RKO (cell line): ENCODE measurements around the gene SLC2A9.
A peak's percentile ranks its signal among the peaks of the same experiment; 100 is the strongest.

ENCODE experiments used
- DNase-seq: peaks from one replicate; pipeline ENCODE4 v3.0.0-alpha.2; 2016; ENCODE audit warnings: low spot score

The SLC2A9 gene

DNA sequence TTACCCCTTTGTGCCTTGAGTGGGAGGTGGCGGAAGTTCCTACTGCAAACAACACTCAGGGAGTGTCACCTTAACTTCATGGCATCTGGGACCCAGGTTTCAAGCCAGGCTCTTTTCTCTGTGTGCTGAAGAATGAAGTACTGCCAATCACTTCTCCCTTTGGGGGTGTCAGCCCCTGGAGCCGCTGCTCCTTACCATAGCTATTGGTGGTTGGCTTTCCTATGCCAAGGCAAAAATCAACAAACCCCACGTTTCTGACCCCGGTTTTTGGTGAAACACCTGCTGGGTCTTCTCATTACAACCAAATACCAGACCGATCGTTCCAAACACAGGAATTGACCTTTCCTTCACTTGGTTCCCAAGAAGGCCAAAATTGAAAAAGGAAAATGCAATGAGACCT is 19.7 kb upstream of the SLC2A9 start:
- DNase-seq = no peak

DNA sequence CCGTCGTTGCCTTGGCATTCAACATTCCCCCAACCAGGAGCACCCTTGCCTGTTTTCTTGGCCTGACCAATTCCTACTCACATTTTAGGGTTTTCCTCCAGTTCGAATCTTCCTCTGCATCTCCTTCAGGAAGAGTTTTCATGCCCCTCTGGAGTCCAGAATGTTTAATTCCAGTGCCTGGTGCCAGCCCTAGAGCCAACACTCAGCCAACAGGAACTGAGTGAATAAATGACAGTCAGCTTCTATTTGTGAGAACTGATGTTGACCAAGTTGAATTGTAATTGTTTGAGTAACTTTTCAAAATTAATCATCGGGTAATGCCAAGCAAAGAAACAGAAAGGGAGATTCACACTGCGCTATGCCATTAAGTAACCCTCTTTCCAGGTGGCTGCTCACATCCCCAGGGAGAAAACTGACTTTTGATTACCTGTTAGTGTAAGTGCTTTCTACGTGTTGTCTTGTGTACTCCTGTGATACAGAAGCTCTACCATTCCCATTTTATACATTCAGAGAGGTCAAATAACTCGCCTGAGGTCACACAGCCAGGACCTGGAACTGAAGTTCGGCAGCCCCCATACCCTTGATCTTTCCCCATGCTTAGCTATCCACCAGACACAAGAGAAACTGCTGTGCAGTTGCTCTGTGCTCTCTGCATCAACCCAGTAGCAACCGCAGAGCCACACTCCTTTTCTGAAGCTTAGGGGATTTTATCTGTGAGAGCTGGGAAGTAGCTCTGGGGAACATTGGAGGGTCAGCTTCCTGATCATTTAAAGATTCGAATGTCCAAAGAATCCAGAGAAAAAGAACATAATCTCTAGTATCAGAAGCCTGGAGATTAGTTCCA is 19.0 kb upstream of the SLC2A9 start:
- DNase-seq = no peak

DNA sequence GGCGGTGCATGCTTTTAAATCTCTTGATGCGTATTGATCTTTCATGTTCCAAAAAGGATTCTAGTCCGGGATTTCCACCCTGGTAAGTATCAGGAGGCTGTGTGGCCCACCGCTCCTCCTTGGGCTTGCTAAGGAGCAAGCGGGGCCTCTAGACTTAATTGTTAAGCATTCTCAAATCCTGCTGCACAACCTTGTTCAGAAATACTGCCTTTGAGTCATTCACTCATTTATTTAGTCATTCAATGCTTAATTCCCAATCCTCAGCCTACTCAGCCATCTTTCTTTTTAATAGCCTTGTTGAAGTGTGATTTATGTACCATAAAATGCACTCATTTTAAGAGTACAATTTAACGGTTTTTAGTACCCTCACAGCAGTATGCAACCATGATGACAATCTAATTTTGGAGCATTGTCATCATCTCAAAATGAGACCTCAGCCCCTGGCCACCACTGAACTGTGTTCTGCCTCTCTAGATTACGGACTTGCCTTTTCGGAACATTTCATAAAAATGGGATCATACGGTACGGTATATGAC is 15.6 kb upstream of the SLC2A9 start:
- no peak for DNase-seq

DNA sequence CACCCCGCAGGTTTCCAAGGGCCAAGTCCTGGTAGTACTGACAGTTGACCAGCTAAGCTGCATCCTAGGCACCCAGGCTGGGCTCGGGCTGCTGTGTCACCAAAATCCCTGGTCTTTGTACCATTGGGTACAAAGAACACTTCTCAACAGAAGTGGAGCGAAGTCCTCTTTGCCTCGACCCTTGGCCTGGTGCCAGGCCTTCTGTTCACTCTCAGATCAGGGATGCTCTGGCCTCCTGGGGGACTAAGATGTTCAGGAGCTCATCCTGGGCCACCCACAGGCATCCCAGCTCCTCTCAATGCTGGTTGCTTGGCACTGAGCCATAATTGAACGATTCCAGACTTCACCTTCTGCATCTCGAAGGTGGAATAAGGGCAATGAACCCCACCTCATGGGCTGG is 13.8 kb upstream of the SLC2A9 start:
- no peak for DNase-seq

DNA sequence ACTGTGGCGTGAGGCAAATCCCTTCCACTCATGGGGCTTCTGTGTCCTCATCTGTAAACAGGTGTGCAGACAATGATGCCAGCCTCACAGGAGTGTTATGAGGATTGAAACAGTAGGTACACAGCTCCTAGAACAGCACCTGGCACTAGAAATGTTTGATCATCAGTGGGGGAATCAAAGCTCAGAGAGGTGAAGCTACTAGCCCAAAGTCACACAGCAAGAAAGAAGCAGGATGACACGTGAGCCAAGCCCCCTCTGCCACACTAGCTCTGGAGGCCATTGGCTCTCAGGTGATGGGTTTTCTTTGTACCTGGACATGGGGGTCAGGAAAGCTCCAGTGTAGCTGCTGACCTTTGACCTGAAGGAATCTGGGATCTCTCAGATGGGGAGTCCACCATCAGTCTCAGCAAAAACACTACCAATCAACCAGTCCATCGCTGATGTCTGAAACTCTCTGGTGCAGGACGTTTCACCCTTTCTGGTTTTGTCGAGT is 13.4 kb upstream of the SLC2A9 start:
- DNase-seq = no peak

DNA sequence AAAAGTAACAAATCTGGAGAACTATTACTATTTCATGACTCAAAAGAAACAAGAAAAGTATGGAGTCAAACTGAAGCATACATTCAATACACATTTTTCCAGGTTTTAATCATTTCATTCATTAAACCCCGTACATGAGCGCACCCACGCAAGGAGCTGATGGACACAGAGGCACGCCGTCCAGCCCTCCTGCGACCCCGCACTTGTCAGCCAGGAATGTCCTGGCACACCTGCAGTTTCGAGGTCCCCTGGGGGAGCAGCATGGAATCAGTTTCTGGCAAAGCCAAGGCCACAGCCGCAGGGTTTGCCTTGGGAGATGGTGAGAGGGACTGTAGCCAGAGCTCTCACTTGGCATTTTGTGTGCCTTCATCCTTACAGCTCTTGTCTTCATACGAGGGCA is 12.8 kb upstream of the SLC2A9 start:
- no peak for DNase-seq

DNA sequence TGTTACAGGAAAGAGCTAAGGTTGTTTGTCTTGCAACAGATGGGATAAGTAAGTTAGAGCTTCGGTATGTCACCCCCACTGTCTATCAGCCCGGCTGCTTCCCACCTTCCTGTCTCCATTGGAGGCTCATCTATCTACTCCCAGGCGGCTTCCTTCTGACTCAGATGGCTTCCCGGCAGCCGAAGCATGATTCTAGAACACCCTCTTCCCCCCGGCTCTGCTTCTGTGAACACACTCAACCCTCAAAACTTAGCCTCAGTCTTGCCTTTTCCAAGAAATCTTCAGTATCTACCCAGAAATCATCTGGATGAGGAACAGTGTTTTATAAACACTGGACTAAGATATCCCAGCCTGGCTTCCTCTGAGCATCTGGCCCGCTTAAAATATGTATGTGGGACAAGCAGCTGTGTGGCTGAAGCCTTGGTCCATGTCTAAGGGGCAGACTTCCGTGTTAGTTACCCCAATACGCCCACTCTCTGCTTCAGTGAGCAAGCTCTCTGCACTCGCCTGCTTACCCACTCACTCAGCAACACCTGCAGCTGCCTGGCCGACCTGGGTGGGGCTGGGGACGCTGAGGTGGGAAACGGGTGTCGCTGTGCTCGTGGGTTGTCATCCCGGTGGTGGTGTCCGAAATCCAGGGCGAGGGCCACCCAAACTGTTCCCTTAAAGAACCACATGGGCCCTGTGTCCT is 12.0 kb upstream of the SLC2A9 start:
- DNase-seq = no peak

DNA sequence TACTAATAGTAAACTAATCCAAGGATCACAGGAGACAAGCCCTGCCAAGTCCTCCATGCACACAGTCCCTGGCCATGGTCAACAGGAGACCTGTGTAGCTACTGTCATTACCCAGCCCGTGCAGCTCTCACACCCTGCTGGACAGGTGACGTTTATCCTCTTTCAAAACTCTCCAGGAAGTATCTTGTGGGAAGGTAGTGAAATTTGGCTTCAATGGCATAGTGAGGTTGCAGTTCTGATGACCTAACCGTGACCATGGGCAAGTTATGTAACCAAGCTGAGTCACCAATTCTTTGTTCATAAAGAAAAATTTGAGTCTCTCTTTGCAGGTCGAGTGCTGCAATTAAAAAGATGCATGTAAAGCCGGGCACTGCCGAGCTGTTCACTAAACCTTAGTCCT is 11.3 kb upstream of the SLC2A9 start:
- DNase-seq = peak; percentile 62

DNA sequence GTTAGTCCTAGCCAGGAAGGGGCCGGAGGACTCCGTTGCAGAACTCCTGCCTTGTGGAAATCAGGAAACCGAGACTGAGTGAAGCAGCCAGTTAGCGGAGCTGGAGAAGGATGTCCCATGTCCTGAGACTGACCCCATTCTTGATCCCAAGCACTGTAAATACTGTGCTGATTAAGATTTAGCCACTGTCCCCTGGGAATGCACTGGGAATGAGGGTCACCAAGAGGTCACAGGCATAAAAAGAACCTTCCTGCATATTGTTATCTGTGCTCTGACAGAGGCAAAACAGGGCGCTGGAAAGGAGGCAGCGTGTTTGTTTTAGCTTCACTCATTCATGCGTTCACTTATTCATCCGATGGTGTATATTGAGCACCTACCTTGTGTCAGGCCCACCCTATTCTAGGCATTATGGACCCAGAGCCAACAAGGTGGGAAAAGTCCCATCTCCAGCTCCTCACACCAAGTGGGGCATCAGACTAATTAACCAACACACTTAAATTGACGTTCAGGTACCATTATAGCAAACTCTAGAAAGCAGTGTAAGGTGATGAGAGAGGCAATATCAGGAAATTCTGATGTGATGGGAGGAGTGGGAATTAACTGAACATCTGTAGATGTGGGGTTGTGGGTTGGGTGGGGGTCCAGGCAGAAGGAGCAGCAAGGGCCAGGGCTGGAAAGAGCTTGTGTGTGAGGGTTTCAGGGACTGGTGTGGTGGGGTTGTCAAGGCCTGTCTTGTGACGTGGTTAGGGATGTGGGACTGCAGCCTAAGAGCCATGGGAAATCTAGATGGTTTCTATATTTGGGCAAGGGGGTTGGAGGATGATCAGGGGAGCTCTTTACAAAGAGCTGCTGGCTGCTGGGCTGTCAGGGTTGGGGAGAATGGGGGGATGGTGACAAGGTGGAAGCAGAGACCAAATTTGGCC is 10.6 kb upstream of the SLC2A9 start:
- no peak for DNase-seq

DNA sequence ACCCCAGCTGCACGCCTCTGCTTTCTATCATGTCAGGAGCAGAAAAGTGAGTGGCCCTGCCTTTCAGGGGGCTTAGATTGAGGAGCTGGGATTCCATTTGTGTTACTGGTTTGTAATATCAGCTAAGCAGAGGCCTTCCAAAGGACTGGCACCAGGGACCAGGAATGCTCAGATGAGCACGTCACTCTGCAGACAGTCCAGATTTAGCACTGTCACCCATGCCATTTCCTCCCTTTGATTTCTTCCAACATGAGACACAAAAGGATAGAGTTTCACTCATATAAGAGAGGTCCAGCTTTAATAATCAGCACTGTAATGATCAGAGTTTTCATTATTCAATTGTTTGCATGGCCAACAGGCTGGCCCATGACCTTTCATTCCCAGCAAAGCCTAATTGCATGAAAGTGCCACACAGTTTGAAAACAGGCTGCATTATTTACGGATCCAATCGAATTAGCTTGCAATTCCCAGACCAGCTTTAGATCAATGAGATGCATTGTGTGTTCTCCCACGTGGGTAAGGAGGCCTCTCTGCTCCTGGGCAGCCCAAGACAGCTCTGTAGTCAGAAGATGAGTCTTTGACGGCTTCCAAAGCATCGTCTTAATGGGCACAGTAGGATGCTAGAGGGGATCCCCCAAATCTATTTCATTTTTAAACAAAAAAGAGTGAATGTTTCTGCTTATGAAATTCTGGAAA is 9.8 kb upstream of the SLC2A9 start:
- DNase-seq = no peak

DNA sequence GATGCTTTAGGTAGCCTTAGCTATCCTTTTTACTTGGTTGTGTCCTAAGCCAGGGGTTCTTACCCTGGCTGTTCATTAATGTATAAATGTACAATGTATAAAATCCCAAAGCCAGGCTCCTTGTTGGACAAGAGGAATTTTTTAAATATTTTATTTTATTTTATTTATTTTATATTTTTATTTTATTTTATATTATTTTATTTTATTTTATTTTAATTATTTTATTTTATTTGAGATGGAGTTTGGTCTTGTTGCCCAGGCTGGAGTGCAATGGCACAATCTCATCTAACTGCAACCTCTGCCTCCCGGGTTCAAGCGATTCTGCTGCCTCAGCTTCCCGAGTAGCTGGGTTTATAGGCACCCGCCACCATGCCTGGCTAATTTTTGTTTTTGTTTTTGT is 8.1 kb upstream of the SLC2A9 start:
- DNase-seq = no peak

DNA sequence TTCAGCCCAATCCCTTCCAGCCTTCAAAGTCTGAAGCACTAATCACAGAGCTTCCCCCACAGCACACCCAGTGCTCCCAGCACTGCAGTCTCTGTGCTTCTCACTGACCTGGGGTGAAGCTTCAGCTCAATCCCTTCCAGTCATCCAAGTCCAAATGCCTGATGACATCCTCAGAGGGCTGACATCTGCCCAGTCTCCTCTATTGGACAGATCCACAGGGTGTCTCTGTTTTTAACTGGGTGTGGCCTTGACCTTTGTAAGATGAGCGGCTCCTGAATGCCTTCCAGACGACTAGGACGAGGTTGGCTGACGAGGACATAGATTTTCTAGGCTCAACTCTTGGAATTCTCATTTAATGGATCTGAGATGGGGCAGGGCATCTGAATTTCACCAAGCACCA is 7.6 kb upstream of the SLC2A9 start:
- DNase-seq = no peak

DNA sequence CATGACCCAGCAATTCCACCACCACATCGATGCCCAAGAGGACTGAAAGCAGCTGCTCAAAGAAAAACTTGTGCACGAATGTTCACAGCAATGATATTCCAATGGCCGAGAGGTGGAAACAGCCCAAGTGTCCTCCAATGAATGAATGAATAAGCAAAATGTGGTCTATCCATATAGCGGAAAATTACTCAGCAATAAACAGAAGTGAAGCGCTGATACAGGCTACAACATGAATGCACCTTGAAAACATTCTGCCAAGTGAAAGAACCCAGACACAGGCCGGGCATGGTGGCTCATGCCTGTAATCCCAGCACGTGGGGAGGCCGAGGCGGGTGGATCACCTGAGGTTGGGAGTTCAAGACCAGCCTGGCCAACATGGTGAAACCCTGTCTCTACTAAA is 5.2 kb upstream of the SLC2A9 start:
- DNase-seq = no peak

DNA sequence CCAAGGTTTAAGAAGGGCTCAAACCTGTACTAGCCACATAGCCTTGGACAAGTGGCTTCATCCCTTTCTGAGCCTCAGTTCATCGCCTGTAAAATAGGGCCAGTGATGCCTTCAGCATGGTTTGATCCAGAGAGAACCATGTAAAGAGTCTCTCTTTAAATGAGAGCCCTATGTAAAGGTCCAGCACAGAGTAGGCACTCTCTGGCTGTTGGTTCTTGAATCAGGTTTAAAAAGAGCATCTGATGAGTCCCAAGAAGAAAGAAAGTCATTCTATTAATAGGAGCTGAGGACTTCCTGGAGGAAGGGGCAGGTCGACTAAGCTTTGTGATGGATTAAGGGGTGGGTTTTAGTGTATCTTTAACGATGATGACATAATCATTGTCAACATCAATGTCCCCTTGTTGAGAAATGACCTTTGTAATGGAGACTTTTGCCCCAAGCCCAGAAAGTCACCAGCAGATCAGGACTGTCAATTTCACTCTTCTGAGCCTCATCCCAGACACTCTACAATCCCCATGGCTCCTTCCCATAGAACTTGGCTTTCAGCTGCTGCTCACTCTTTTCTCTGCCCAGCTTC is 4.0 kb upstream of the SLC2A9 start:
- DNase-seq = no peak

DNA sequence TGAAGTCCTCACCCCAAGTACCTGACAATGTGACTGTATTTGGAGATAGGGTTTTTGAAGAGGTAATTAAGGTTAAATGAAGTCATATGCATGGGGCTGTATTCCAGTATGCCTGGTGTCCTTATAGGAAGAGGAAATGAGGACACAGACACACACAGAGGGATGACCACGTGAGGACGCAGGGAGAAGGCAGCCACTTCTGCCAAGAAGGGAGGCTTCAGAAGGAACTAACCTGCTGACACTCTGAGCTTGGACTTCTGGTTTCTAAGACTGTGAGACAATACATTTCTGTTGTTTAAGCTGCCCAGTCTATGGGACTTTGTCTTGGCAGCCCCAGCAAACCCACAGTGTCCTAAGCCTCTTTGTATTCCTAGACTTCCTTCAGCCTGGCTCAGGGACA is 3.0 kb upstream of the SLC2A9 start:
- DNase-seq = no peak

DNA sequence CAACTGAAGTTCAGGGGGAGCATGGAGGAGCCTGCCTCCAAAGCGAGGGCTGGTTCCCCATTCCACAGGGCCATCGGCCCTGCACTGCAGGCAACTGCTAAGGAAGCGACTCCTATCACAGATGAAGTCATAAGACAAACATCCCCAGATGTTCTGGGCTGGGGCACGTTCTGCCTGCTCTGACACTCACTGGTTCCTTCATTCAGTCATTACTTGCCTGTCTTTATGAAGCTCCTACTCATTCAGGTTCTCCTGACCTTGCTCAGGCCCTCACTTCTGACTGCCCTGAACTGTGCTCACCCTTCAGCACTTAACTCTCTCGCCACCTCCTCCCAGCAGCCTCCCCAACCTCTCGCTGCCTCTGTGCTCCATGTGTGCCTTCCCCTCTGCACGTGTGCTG is 2.5 kb upstream of the SLC2A9 start:
- DNase-seq = no peak

DNA sequence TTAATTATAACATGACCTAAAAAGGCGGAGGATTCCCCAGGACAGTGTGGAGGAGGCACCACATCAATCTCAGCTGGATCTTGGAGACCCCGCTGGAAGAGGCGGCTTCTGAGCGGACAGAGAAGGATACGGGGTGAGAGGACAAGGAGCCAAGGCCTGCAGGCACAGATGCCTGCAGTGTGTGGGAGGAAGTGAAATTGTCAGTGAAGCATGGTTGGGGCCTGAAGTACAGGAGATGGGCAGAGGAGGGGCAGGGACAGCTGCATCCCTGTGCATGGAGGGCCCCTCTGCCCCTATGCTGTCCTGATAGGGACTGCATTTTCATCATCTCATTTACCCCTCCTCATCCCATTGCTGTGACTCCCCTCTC is 1.7 kb upstream of the SLC2A9 start:
- no peak for DNase-seq

DNA sequence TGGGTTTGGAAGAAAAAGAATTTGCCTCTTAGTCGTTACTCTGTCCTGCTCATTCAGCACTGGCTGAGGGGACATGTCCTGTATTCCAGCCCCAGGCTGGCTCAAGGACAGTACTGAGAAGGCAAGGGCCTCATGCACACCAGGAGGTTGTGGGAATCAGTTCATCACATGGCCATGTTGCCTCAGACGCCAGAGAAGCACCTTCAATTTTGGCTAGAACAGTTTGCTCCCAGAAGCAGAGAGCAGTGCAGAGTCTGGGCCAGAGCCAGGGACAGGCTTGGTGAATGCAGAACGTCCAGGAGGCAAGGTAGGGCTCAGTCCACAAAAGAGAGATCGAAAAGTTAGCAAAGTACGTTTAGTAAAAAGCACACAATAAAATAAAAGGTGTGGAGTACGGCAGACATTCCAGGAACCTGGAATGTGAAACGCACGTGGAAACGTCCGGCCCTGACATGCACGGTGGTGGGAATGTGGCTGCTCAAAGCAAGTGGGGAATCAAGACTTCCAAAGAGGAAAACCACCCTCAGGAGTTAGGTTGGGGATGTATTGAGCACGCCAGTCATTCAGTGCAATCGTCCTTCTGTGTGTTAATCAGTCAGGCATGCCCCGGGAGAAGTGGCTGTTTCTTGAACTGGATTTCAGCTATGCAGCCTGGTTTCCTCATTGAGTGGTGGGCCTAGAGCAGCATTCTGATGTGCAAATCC is 1.2 kb upstream of the SLC2A9 start:
- no peak for DNase-seq

DNA sequence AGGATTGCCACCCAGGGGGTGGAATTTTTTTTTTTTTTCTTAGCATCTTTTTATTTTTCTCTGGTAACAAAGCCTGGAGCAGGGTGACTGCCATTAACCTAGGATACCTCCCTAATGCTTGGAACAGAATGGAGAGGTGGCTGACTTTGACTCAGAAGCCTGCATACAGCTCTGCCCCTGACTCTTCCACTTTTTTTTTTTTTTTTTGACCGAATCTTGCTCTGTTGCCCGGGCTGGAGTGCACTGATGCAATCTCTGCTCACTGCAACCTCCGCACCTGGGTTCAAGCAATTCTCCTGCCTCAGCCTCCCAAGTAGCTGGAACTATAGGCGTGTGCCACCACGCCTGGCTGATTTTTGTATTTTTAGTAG is 341 bp upstream of the SLC2A9 start:
- no peak for DNase-seq

DNA sequence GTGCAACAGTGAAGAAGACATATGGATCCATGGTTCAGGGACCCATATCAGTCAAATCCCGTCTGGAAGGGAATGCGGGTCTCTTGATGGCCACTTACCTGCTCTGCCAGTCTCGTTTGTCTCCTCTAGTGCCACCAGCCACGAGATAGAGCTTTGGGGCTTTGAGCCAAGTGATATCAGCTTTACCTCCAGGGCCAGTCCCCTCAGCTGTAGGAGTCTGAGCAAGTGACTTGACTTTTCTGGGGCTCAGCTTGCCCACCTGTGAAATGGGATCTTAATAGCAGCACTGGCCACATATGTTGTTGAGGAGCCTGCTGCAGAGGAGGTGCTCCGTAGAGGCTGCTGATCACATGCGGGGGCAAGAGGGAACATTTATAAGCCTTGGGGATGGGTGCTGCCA is 1.2 kb downstream of the SLC2A9 start:
- DNase-seq = no peak
